Pancreas (tissue), 10 donors: ENCODE data around the gene RAX2. TPM values are rescaled to one million over a fixed set of nuclear protein-coding genes. Genes with fewer than 3 reads are reported as not detected.

Experiments used
- ATAC-seq, 4 donors: fragments of 200-7000 bp; cut with Tn5 transposase; one replicate each; pipeline versions ENCODE4 v1.8.0 to v1.9.1; 2020; ENCODE audit warnings: mild to moderate bottlenecking in 4 of 4, moderate library complexity in 4 of 4
- DNase-seq, 6 donors: peaks; one replicate each; pipeline ENCODE4 v3.0.0-alpha.2; 2020
- FAIRE-seq: peaks from 2 replicates; lab custom pipeline; 2012; peaks lifted over from hg19 to GRCh38; lab: Jason Lieb, UNC
- H3K27ac ChIP-seq, 4 donors: fragments of 200-600 bp; sonication (generic); 1 replicate in 3 of 4; 2 replicates in 1 of 4; pipeline versions ENCODE4 v1.5.0 to v1.8.0; 2020
- H3K27me3 ChIP-seq, 4 donors: fragments of 200-600 bp; one replicate each; pipeline ENCODE4 v1.8.0; 2021
- H3K36me3 ChIP-seq, 3 donors: fragments of 200-600 bp; sonication (generic) in 1 of 3; one replicate each; pipeline versions ENCODE4 v1.5.0 to v1.8.0; 2020 to 2021
- H3K4me1 ChIP-seq, 3 donors: fragments of 200-600 bp; one replicate each; pipeline ENCODE4 v1.8.0; 2021
- H3K4me3 ChIP-seq, 4 donors: fragments of 200-600 bp; sonication (generic) in 2 of 4; one replicate each; pipeline versions ENCODE4 v1.5.0 to v1.8.0; 2020 to 2021
- H3K9me3 ChIP-seq, 4 donors: fragments of 200-600 bp; one replicate each; pipeline ENCODE4 v1.8.0; 2021
- CTCF ChIP-seq, 4 donors: fragments of 200-600 bp; sonication (generic) in 3 of 4; IDR thresholded peaks; one replicate each; pipeline versions ENCODE4 v1.5.0 to v1.8.0; 2021; ENCODE audit warnings: antibody characterized with exemption in 4 of 4
- WGBS, 2 donors: extraction: QIAGEN DNeasy Blood & Tissue Kit; methylation state at CpG; one replicate each; pipeline ENCODE4 v1.1.7; 2013; 5-methylcytosine and 5-hydroxymethylcytosine counted together
- intact Hi-C, 3 donors: fragments of 100-400 bp; cut with DNase I; formaldehyde crosslinking; loops; one replicate each; pipeline versions ENCODE4 v1.11.1 to v1.14.2; 2022
- polyA plus RNA-seq, 2 donors: library from polyadenylated mRNA; stranded (reverse); fragments of 200-250 nt; gene quantifications; one replicate each; pipeline ENCODE4 v1.2.3, GENCODE V29; 2013
- total RNA-seq, 6 donors: library from RNA; stranded (reverse); fragmentation: NEBNext Ultra II Directional in 4 of 6; extraction: Animal tissue kit (Norgen Biotek cat#: 25700) in 4 of 6; gene quantifications; one replicate each; pipeline versions ENCODE4 v1.2.1 to v1.2.4, GENCODE V29; 2021 to 2023
- donor health status: healthy with polysubstance abuse.
- donor health status: DM: no; HTN: no; CAD: no; lungs with moderate emphysema.
- donor health status: DM: no; HTN: no; CAD: no.
- donor health status: control.
- donor health status: control.
- donor health status: Bipolar disorder and iron deficiency.
- donor health status: DM: yes; HTN: yes; CAD: no.
- donor health status: DM: no; HTN: no; CAD: no.
- donor health status: DM: no; HTN: no; CAD: no.
- donor health status: DM: yes; HTN: yes; CAD: no.

The RAX2 gene
- total and polyA plus RNA-seq, 8 donors, result not detected

- no peak for DNase-seq
- FAIRE-seq, result no peak
- intact Hi-C loops, result no loop called here
- Histone ChIP-seq H3K27me3 (no peaks in the 10 kb centered on the region), H3K4me1 (no peaks in the 10 kb centered on the region), H3K9me3 (no peaks in the 10 kb centered on the region), H3K27ac (no peak overlapping the region), H3K4me3 (no peak overlapping the region), H3K36me3 (no peaks in the 10 kb centered on the region)
- ATAC-seq, result no peak
- no peak for TF ChIP-seq CTCF (IDR thresholded peaks at IDR 0.05)
- 67 to 78% methylated on average over 25 of the region's 25 CpGs for WGBS, 2 donors
Observed at GRCh38 chr19:3774621-3775373, 2.8 kb upstream of the RAX2 start.

- TF ChIP-seq CTCF (IDR thresholded peaks at IDR 0.05), result no peak
- intact Hi-C loops, result no loop called here
- FAIRE-seq, result no peak
Observed at GRCh38 chr19:3773814-3774515, 1.9 kb upstream of the RAX2 start.

GRCh38 chr19:3771000-3771905 lies 775 bp downstream of the RAX2 start:
- no peak for TF ChIP-seq CTCF (IDR thresholded peaks at IDR 0.05)
- H3K4me3 ChIP-seq, result no peak overlapping the region
- no peak overlapping the region for H3K27ac ChIP-seq
- DNase-seq (peak in 1 of 6 donors; percentile 73), ATAC-seq (no peak), FAIRE-seq (no peak)
- WGBS, 2 donors, result 75 to 84% methylated on average over 35 of the region's 35 CpGs
- H3K36me3 ChIP-seq, result peaks cover 0 to 15% (median 3%) of the 10 kb centered on the region in 3 donors
- H3K9me3 ChIP-seq, result no peaks in the 10 kb centered on the region
- H3K4me1 ChIP-seq, result no peaks in the 10 kb centered on the region
- no peaks in the 10 kb centered on the region for H3K27me3 ChIP-seq
- intact Hi-C loops, result no loop called here

More at GRCh38 chr19:3773814-3774515, 1.9 kb upstream of the RAX2 start:
- no peaks in the 10 kb centered on the region for H3K9me3 ChIP-seq
- H3K4me1 ChIP-seq, result no peaks in the 10 kb centered on the region
- no peak overlapping the region for H3K27ac ChIP-seq
- WGBS, 2 donors, result 82 to 83% methylated on average over 12 of the region's 12 CpGs
- no peak for DNase-seq
- no peak for ATAC-seq
- no peaks in the 10 kb centered on the region for H3K27me3 ChIP-seq
- H3K36me3 ChIP-seq, result no peaks in the 10 kb centered on the region
- no peak overlapping the region for H3K4me3 ChIP-seq

- no peak for TF ChIP-seq CTCF (IDR thresholded peaks at IDR 0.05)
- Histone ChIP-seq H3K27me3 (no peaks in the 10 kb centered on the region), H3K36me3 (peaks cover 0 to 20% (median 4%) of the 10 kb centered on the region in 3 donors), H3K27ac (no peak overlapping the region), H3K4me1 (no peaks in the 10 kb centered on the region), H3K4me3 (no peak overlapping the region), H3K9me3 (no peaks in the 10 kb centered on the region)
- intact Hi-C loops, result no loop called here
- WGBS, 2 donors, result 68 to 81% methylated on average over 46 to 53 of the region's 53 CpGs
- DNase-seq (peak in 2 of 6 donors; percentile 9 to 74), FAIRE-seq (no peak), ATAC-seq (no peak)
Observed at GRCh38 chr19:3770136-3770999, 1.7 kb downstream of the RAX2 start.
